ENCODE measurements around the gene TRPV2.

The TRPV2 gene

GRCh38 chr17:16423226-16423872 is 8.0 kb downstream of the TRPV2 start:
- Histone ChIP-seq H3K27ac (no peak overlapping the region), H3K27me3 (ENCODE audit: insufficient read depth, low read depth, severe bottlenecking) (no peaks in the 10 kb centered on the region), H3K4me3 (ENCODE audit: low read depth, low read length) (no peak overlapping the region), H3K9me3 (ENCODE audit: severe bottlenecking) (no peaks in the 10 kb centered on the region), H3K36me3 (peaks cover 13% of the 10 kb centered on the region)
- peak; percentile 4 for DNase-seq
- no peak for TF ChIP-seq CTCF (IDR thresholded peaks at IDR 0.05; ENCODE audit: low read depth, low read length)

GRCh38 chr17:16425202-16425601 is 9.8 kb downstream of the TRPV2 start:
- Histone ChIP-seq H3K27ac (no peak overlapping the region), H3K27me3 (ENCODE audit: insufficient read depth, low read depth, severe bottlenecking) (no peaks in the 10 kb centered on the region), H3K36me3 (peaks cover 7% of the 10 kb centered on the region), H3K9me3 (ENCODE audit: severe bottlenecking) (no peaks in the 10 kb centered on the region), H3K4me3 (ENCODE audit: low read depth, low read length) (no peak overlapping the region)
- DNase-seq = no peak
- no peak for TF ChIP-seq CTCF (IDR thresholded peaks at IDR 0.05; ENCODE audit: low read depth, low read length)

GRCh38 chr17:16425698-16426659 is 10.6 kb downstream of the TRPV2 start:
- Histone ChIP-seq H3K27ac (no peak overlapping the region), H3K9me3 (ENCODE audit: severe bottlenecking) (no peaks in the 10 kb centered on the region), H3K36me3 (peaks cover 4% of the 10 kb centered on the region), H3K27me3 (ENCODE audit: insufficient read depth, low read depth, severe bottlenecking) (no peaks in the 10 kb centered on the region), H3K4me3 (ENCODE audit: low read depth, low read length) (no peak overlapping the region)
- TF ChIP-seq CTCF (IDR thresholded peaks at IDR 0.05; ENCODE audit: low read depth, low read length) = no peak
- no peak for DNase-seq

- Histone ChIP-seq H3K27ac (no peak overlapping the region), H3K9me3 (ENCODE audit: severe bottlenecking) (no peaks in the 10 kb centered on the region), H3K36me3 (peaks cover 4% of the 10 kb centered on the region), H3K4me3 (ENCODE audit: low read depth, low read length) (no peak overlapping the region), H3K27me3 (ENCODE audit: insufficient read depth, low read depth, severe bottlenecking) (no peaks in the 10 kb centered on the region)
- no peak for TF ChIP-seq CTCF (IDR thresholded peaks at IDR 0.05; ENCODE audit: low read depth, low read length)
- no peak for DNase-seq
These were observed 11.6 kb downstream of the TRPV2 start for GRCh38 chr17:16427020-16427419.

- peak overlapping the region; percentile 40; the same call in 1 of the 2 replicates for H3K27ac ChIP-seq
- peak; percentile 80 for DNase-seq
- peak; percentile 91 for TF ChIP-seq CTCF (IDR thresholded peaks at IDR 0.05; ENCODE audit: low read depth, low read length)
- H3K9me3 ChIP-seq (ENCODE audit: severe bottlenecking) = no peaks in the 10 kb centered on the region
- no peaks in the 10 kb centered on the region for H3K27me3 ChIP-seq (ENCODE audit: insufficient read depth, low read depth, severe bottlenecking)
- H3K4me3 ChIP-seq (ENCODE audit: low read depth, low read length) = no peak overlapping the region
- peaks cover 4% of the 10 kb centered on the region for H3K36me3 ChIP-seq
These were observed 12.9 kb downstream of the TRPV2 start for GRCh38 chr17:16428098-16428882.
